Esophagus squamous epithelium (tissue), 5 donors: Measurements from ENCODE around the gene GPD1L. TPM values are rescaled to one million over a fixed set of nuclear protein-coding genes. Genes with fewer than 3 reads are reported as not detected.

Source experiments
- DNase-seq: peaks from one replicate; lab custom pipeline; 2025; lab: John Stamatoyannopoulos, UW
- H3K27ac ChIP-seq, 4 donors: fragments of 200-600 bp; sonication (generic); one replicate each; pipeline ENCODE4 v1.5.1; 2016 to 2019; ENCODE audit warnings: mild to moderate bottlenecking in 1 of 4
- H3K27me3 ChIP-seq, 4 donors: fragments of 200-600 bp; sonication (generic); 1 replicate in 3 of 4; 2 replicates in 1 of 4; pipeline versions ENCODE4 v1.5.1 to v1.6.0; 2017 to 2021; ENCODE audit warnings: antibody characterized with exemption in 1 of 4
- H3K36me3 ChIP-seq, 3 donors: fragments of 200-600 bp; sonication (generic); one replicate each; pipeline ENCODE4 v1.5.1; 2016 to 2019
- H3K4me1 ChIP-seq, 3 donors: fragments of 200-600 bp; sonication (generic); one replicate each; pipeline ENCODE4 v1.5.1; 2017 to 2019
- H3K4me3 ChIP-seq, 4 donors: fragments of 200-600 bp; sonication (generic); 1 replicate in 3 of 4; 2 replicates in 1 of 4; pipeline ENCODE4 v1.5.1; 2016 to 2019; ENCODE audit warnings: mild to moderate bottlenecking in 2 of 4, moderate library complexity in 1 of 4
- H3K9me3 ChIP-seq, 3 donors: fragments of 200-600 bp; sonication (generic); one replicate each; pipeline ENCODE4 v1.5.1; 2016 to 2019
- POLR2A ChIP-seq, 4 donors: fragments of 450-650 bp; IDR thresholded peaks; one replicate each; pipeline ENCODE4 v1.6.1; 2017; ENCODE audit warnings: antibody characterized with exemption in 4 of 4, mild to moderate bottlenecking in 4 of 4, moderate library complexity in 3 of 4
- WGBS, 2 donors: methylation state at CpG; one replicate each; pipeline ENCODE4 v1.1.5; 2018; 5-methylcytosine and 5-hydroxymethylcytosine counted together
- intact Hi-C: fragments of 100-400 bp; cut with DNase I; formaldehyde crosslinking; loops from one replicate; pipeline ENCODE4 v1.15.0; 2022
- total RNA-seq, 4 donors: library from RNA; depleted of rRNA; stranded (reverse); fragments of >200 nt; gene quantifications; one replicate each; pipeline ENCODE4 v1.1.0, GENCODE V29; 2016
- TF ChIP-seq, protein P1 (sequence below), 6 experiments: fragments of 450-650 bp in 4 of 6; fragments of 200-600 bp in 2 of 6; sonication (generic) in 2 of 6; IDR thresholded peaks; one replicate each; pipeline ENCODE4 v1.5.1; 2016 to 2019; ENCODE audit warnings: antibody characterized with exemption in 6 of 6, mild to moderate bottlenecking in 4 of 6, moderate library complexity in 4 of 6
- donor health status: DM: yes; HTN: yes; CAD: no.

The GPD1L gene
- total RNA-seq, 4 donors from 2014 or later: 20.1 to 70.0 (median 45.0) TPM

DNA sequence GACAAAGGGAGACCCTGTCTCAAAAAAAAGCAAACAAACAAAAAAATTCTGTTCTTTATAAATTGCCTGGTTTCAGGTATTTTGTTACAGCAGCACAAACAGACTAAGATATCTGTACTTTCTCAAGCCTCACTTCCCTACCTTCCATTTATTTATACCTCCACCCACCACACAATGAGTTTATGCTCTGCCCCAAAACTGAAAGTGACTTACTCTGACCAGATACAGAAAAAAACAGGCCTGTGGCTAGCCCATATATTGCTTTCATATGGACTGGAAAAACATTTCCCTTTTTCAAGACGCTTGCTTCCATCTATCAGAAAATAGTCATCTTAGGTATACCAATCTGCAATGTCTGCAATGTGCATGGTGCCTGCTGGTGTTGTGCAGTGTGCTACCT, 8.7 kb upstream of the GPD1L start:
- WGBS, 2 donors: 76 to 80% methylated on average over 1 of the region's 1 CpG
- Histone ChIP-seq H3K36me3 (no peaks in the 10 kb centered on the region), H3K27ac (no peak overlapping the region), H3K27me3 (no peaks in the 10 kb centered on the region), H3K4me3 (no peak overlapping the region), H3K9me3 (peaks cover 0 to 22% (median 9%) of the 10 kb centered on the region in 3 donors), H3K4me1 (no peaks in the 10 kb centered on the region)
- intact Hi-C loops: no loop called here
- no peak for TF ChIP-seq POLR2A (IDR thresholded peaks at IDR 0.05)
- TF ChIP-seq, protein P1, sequence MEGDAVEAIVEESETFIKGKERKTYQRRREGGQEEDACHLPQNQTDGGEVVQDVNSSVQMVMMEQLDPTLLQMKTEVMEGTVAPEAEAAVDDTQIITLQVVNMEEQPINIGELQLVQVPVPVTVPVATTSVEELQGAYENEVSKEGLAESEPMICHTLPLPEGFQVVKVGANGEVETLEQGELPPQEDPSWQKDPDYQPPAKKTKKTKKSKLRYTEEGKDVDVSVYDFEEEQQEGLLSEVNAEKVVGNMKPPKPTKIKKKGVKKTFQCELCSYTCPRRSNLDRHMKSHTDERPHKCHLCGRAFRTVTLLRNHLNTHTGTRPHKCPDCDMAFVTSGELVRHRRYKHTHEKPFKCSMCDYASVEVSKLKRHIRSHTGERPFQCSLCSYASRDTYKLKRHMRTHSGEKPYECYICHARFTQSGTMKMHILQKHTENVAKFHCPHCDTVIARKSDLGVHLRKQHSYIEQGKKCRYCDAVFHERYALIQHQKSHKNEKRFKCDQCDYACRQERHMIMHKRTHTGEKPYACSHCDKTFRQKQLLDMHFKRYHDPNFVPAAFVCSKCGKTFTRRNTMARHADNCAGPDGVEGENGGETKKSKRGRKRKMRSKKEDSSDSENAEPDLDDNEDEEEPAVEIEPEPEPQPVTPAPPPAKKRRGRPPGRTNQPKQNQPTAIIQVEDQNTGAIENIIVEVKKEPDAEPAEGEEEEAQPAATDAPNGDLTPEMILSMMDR (IDR thresholded peaks at IDR 0.05): no peak
- no peak for DNase-seq

DNA sequence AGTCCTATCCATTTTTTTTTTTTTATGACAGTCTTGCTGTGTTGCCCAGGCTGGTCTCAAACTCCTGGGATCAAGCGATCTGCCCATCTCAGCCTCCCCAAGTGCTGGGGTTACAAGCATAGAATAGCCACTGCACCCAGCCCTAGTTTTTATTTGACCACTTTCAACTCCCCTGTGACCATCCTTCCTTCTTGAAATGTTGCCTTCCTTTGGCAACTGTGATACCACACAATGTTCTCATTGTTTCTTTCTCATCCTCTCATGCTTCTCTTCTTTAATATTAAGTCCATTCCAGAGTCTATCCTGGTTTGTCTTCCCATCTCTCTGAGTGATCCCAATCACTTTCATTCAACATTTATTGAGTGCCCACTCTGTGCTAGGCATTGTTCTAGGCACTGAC, 7.9 kb upstream of the GPD1L start:
- no peak for TF ChIP-seq POLR2A (IDR thresholded peaks at IDR 0.05)
- TF ChIP-seq, protein P1 (IDR thresholded peaks at IDR 0.05): no peak
- no peaks in the 10 kb centered on the region for H3K4me1 ChIP-seq
- DNase-seq: no peak
- no peak overlapping the region for H3K4me3 ChIP-seq
- no peaks in the 10 kb centered on the region for H3K36me3 ChIP-seq
- no peak overlapping the region for H3K27ac ChIP-seq
- intact Hi-C loops: no loop called here
- H3K9me3 ChIP-seq: peaks cover 0 to 27% (median 11%) of the 10 kb centered on the region in 3 donors
- 92 to 95% methylated on average over 1 of the region's 1 CpG for WGBS, 2 donors
- H3K27me3 ChIP-seq: no peaks in the 10 kb centered on the region

DNA sequence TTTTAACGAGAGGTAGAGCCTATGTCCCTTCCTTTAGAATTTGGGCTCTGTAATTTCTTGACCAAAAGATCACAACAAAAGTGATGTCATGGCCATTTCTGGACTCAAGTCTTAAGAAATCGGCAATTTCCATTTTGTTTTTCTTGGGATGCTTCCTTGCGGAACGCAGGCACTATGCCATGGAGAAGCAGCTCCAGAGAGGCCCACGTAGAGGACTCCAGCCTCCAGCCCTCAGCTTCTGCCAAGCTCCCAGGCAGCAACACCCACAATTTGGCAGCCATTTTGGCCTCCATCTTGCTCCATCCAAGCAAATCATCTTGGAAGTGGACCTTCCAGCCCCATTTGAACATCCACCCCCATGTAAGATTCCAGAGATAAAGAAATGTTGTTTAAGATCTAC, 6.0 kb upstream of the GPD1L start:
- H3K9me3 ChIP-seq: peaks cover 0 to 27% (median 11%) of the 10 kb centered on the region in 3 donors
- WGBS, 2 donors: 79 to 88% methylated on average over 5 of the region's 5 CpGs
- intact Hi-C loops: no loop called here

DNA sequence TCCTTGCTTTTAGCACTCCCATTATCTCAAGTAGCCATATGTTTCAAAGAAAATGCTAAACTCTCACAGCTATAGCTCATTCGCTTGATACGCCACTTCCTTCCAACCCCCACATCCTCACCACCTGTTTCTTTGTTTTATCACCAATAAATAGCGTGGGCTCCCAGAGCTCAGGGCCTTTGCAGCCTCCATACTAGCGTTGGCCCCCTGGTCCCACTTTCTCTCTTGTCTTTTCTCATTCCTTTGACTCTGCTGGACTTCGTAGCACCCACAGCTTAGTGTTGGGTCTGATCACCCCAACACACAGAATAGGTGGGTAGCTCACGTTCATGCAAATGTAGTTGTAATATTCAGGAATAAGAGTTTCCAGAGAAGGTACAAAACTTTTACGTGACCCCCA, 4.1 kb upstream of the GPD1L start:
- Histone ChIP-seq H3K27ac (no peak overlapping the region), H3K4me1 (peaks cover 6 to 25% (median 9%) of the 10 kb centered on the region in 3 donors), H3K36me3 (no peaks in the 10 kb centered on the region), H3K9me3 (peaks cover 0 to 27% (median 11%) of the 10 kb centered on the region in 3 donors), H3K4me3 (no peak overlapping the region), H3K27me3 (no peaks in the 10 kb centered on the region)
- WGBS, 2 donors: 92 to 94% methylated on average over 7 of the region's 7 CpGs
- intact Hi-C loops: no loop called here
- TF ChIP-seq, protein P1 (IDR thresholded peaks at IDR 0.05): no peak
- TF ChIP-seq POLR2A (IDR thresholded peaks at IDR 0.05): no peak
- DNase-seq: no peak

More for the DNA sequence above, 6.0 kb upstream of the GPD1L start:
- H3K4me1 ChIP-seq: peaks cover 0 to 13% (median under 1%) of the 10 kb centered on the region in 3 donors
- no peak overlapping the region for H3K4me3 ChIP-seq
- H3K27me3 ChIP-seq: no peaks in the 10 kb centered on the region
- no peak overlapping the region for H3K27ac ChIP-seq
- no peak for DNase-seq
- H3K36me3 ChIP-seq: no peaks in the 10 kb centered on the region
- TF ChIP-seq POLR2A (IDR thresholded peaks at IDR 0.05): no peak
- TF ChIP-seq, protein P1 (IDR thresholded peaks at IDR 0.05): no peak

DNA sequence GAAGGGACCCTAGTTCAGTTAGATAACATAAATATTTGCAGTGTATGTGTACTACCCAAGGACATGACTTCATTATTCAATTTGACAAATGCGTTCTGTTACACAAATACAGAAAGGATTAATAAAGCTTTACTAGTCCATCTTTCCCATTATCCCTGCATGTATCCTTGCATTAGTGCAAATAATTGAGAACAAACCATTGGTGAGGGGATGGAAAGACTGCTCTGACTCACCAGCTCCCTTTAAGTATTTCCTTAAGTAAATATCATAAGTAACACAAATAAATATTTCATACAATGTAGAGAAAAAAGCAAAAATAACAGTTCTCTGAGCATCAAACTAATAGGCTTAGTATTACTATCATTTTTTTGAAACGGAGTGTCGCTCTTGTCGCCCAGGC, 1.9 kb upstream of the GPD1L start:
- H3K27ac ChIP-seq: no peak overlapping the region
- no peak for TF ChIP-seq POLR2A (IDR thresholded peaks at IDR 0.05)
- TF ChIP-seq, protein P1 (IDR thresholded peaks at IDR 0.05): no peak
- H3K4me3 ChIP-seq: no peak overlapping the region
- WGBS, 2 donors: 86 to 90% methylated on average over 4 of the region's 4 CpGs
- peaks cover 25 to 48% (median 30%) of the 10 kb centered on the region in 3 donors for H3K4me1 ChIP-seq
- intact Hi-C loops: no loop called here
- no peaks in the 10 kb centered on the region for H3K27me3 ChIP-seq
- peaks cover 0 to 27% (median 11%) of the 10 kb centered on the region in 3 donors for H3K9me3 ChIP-seq
- H3K36me3 ChIP-seq: no peaks in the 10 kb centered on the region
- DNase-seq: no peak
